MM.1S (cell line): ENCODE data around the gene SCAI.

ENCODE experiments used
- DNase-seq: peaks from one replicate; pipeline ENCODE4 v3.0.0-alpha.2; 2015
- H2AFZ ChIP-seq: fragments of 300-600 bp; sonication (generic); 2 replicates; pipeline ENCODE4 v1.6.0; 2016; ENCODE audit warnings: antibody characterized with exemption, low read length
- H3F3A ChIP-seq: fragments of 300-600 bp; sonication (generic); 2 replicates; pipeline ENCODE4 v1.6.1; 2016; ENCODE audit warnings: mild to moderate bottlenecking, antibody characterized with exemption, low read length, moderate library complexity, mixed read lengths; ENCODE audit not compliant: insufficient read depth
- H3K27ac ChIP-seq: fragments of 300-600 bp; sonication (generic); 2 replicates; pipeline ENCODE4 v1.5.1; 2016; ENCODE audit warnings: mild to moderate bottlenecking, low read length
- H3K27me3 ChIP-seq: fragments of 300-600 bp; sonication (generic); replicated peaks from 2 replicates; pipeline ENCODE4 v1.6.0; 2016; ENCODE audit warnings: low read length; ENCODE audit not compliant: insufficient read depth
- H3K36me3 ChIP-seq: fragments of 300-600 bp; sonication (generic); replicated peaks from 2 replicates; pipeline ENCODE4 v1.6.1; 2016; ENCODE audit warnings: mild to moderate bottlenecking, low read length, mixed read lengths; ENCODE audit not compliant: insufficient read depth
- H3K4me1 ChIP-seq: fragments of 300-600 bp; sonication (generic); 2 replicates; pipeline ENCODE4 v1.6.1; 2016; ENCODE audit warnings: low read length, mixed read lengths
- H3K4me2 ChIP-seq: fragments of 300-600 bp; sonication (generic); 2 replicates; pipeline ENCODE4 v1.6.0; 2016; ENCODE audit warnings: low read depth, low read length
- H3K4me3 ChIP-seq: fragments of 300-600 bp; sonication (generic); 2 replicates; pipeline ENCODE4 v1.5.1; 2016; ENCODE audit warnings: low read length, mixed read lengths
- H3K79me2 ChIP-seq: fragments of 300-600 bp; sonication (generic); 2 replicates; pipeline ENCODE4 v1.6.1; 2016; ENCODE audit warnings: mixed run types, low read length, mixed read lengths
- H3K9ac ChIP-seq: fragments of 300-600 bp; sonication (generic); 2 replicates; pipeline ENCODE4 v1.6.1; 2016; ENCODE audit warnings: low read length, mixed read lengths
- H3K9me2 ChIP-seq: fragments of 300-600 bp; sonication (generic); replicated peaks from 2 replicates; pipeline ENCODE4 v1.6.1; 2016; ENCODE audit warnings: mild to moderate bottlenecking, low read length, mixed read lengths; ENCODE audit not compliant: insufficient read depth
- H3K9me3 ChIP-seq: fragments of 300-600 bp; sonication (generic); replicated peaks from 2 replicates; pipeline ENCODE4 v1.6.1; 2016; ENCODE audit warnings: mild to moderate bottlenecking, low read length, mixed read lengths; ENCODE audit not compliant: insufficient read depth
- H4K20me1 ChIP-seq: fragments of 300-600 bp; sonication (generic); 2 replicates; pipeline ENCODE4 v1.6.1; 2016; ENCODE audit warnings: mild to moderate bottlenecking, low read length, moderate library complexity, mixed read lengths; ENCODE audit not compliant: insufficient read depth
- EZH2 ChIP-seq: fragments of 300-600 bp; sonication (generic); optimal IDR thresholded peaks from 2 replicates; pipeline ENCODE3; 2017; ENCODE audit warnings: low read depth, mild to moderate bottlenecking, antibody characterized with exemption, low read length, mixed read lengths
- EZH2phosphoT487 ChIP-seq: fragments of 300-600 bp; sonication (generic); IDR thresholded peaks from 2 replicates; pipeline ENCODE4 v1.6.1; 2018; ENCODE audit warnings: antibody characterized with exemption, low read length
- TF ChIP-seq, protein P1 (sequence below): fragments of 300-600 bp; sonication (generic); IDR thresholded peaks from 2 replicates; pipeline ENCODE4 v1.5.1; 2016; ENCODE audit warnings: antibody characterized with exemption, low read length, mixed read lengths

The SCAI gene

DNA sequence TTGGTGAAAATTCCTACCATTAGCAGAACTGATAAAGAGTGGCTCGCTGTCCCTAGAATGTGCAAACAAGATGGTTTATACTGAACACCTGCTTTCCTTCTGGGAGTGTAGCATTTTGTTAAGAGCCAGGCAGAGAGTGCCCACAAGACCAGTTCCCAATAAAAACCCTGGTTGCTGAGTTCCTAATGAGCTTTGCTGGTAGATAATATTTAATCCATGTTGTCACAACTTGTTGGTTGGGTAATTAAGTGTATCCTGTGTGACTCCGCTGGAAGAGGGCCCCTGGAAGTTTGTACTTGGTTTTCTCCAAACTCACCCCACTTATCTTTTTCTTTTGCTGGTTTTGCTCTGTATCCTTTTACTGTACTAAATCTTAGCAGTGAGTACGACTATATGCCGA, 162.9 kb downstream of the SCAI start:
- Histone ChIP-seq H3K36me3 (no peaks in the 10 kb centered on the region), H3K4me3 (no peak overlapping the region), H3K9ac (no peak overlapping the region), H3K79me2 (no peaks in the 10 kb centered on the region), H4K20me1 (no peaks in the 10 kb centered on the region), H3K4me1 (peaks cover 3% of the 10 kb centered on the region; the same call in 1 of the 2 replicates), H3K9me2 (no peaks in the 10 kb centered on the region), H3K27me3 (no peaks in the 10 kb centered on the region), H3K27ac (no peak overlapping the region), H2AFZ (no peak overlapping the region), H3F3A (no peaks in the 10 kb centered on the region), H3K4me2 (no peak overlapping the region), H3K9me3 (no peaks in the 10 kb centered on the region)
- TF ChIP-seq, protein P1, sequence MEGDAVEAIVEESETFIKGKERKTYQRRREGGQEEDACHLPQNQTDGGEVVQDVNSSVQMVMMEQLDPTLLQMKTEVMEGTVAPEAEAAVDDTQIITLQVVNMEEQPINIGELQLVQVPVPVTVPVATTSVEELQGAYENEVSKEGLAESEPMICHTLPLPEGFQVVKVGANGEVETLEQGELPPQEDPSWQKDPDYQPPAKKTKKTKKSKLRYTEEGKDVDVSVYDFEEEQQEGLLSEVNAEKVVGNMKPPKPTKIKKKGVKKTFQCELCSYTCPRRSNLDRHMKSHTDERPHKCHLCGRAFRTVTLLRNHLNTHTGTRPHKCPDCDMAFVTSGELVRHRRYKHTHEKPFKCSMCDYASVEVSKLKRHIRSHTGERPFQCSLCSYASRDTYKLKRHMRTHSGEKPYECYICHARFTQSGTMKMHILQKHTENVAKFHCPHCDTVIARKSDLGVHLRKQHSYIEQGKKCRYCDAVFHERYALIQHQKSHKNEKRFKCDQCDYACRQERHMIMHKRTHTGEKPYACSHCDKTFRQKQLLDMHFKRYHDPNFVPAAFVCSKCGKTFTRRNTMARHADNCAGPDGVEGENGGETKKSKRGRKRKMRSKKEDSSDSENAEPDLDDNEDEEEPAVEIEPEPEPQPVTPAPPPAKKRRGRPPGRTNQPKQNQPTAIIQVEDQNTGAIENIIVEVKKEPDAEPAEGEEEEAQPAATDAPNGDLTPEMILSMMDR = no peak
- TF ChIP-seq EZH2 (no peak), EZH2phosphoT487 (no peak)
- no peak for DNase-seq

DNA sequence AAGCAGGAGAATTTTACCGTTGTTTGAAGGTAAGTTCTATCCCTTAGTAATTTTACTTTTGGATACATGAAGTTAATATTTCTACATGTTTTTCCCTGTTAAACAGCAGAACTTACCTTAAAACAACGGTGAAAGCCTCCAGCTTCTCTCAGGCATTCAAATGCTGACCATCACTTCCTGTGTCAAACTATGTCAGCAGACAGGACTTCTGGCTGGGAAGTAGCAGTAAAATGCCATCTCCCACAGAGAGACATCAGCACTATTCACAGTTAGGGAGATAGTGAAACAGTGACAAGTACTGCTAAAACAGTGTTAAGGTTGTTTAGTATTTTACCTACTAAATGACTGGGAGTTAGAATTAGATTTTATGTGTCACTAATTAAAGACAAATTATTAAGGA, 168.2 kb downstream of the SCAI start:
- no peaks in the 10 kb centered on the region for H3K27me3 ChIP-seq
- no peak overlapping the region for H3K9ac ChIP-seq
- no peaks in the 10 kb centered on the region for H3K9me2 ChIP-seq
- peaks cover 6% of the 10 kb centered on the region; the same call in 1 of the 2 replicates for H3K4me1 ChIP-seq
- no peaks in the 10 kb centered on the region for H3K79me2 ChIP-seq
- no peak overlapping the region for H3K4me3 ChIP-seq
- H3F3A ChIP-seq = no peaks in the 10 kb centered on the region
- no peak overlapping the region for H2AFZ ChIP-seq
- no peaks in the 10 kb centered on the region for H3K36me3 ChIP-seq
- H3K27ac ChIP-seq = no peak overlapping the region
- TF ChIP-seq EZH2 = no peak
- TF ChIP-seq EZH2phosphoT487 = no peak
- TF ChIP-seq, protein P1 = no peak
- H3K4me2 ChIP-seq = no peak overlapping the region
- no peaks in the 10 kb centered on the region for H3K9me3 ChIP-seq
- DNase-seq = peak; percentile 52
- H4K20me1 ChIP-seq = no peaks in the 10 kb centered on the region

DNA sequence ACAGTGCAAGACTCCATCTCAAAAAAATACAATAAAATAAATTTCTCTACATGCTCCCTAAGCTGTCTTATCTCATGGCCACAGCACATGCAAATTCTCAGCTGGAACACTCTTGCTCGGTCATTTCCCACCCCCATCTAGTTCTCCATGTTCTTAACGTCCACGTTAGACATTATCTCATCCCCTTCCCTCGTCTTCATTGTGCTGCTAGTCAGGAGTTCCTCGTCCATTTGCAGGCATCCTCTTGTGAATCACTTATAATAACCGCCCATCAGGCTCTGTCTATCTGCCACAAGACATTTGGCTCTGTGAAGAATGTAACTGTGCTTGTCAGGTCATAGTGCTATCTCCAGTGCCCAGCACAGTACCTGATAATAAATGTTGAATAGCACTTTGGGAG, 169.5 kb downstream of the SCAI start:
- Histone ChIP-seq H3K9ac (no peak overlapping the region), H3K4me3 (no peak overlapping the region), H2AFZ (no peak overlapping the region), H3K4me2 (no peak overlapping the region), H3K9me3 (no peaks in the 10 kb centered on the region), H3K4me1 (peaks cover 6% of the 10 kb centered on the region; the same call in 1 of the 2 replicates), H3K36me3 (no peaks in the 10 kb centered on the region), H3K27me3 (no peaks in the 10 kb centered on the region), H3F3A (no peaks in the 10 kb centered on the region), H3K9me2 (no peaks in the 10 kb centered on the region), H4K20me1 (no peaks in the 10 kb centered on the region), H3K79me2 (no peaks in the 10 kb centered on the region), H3K27ac (no peak overlapping the region)
- TF ChIP-seq, protein P1 = no peak
- TF ChIP-seq EZH2phosphoT487 = no peak
- no peak for TF ChIP-seq EZH2
- DNase-seq = no peak
